WTC11 (cell line): ENCODE measurements around the gene ANTXR1. TPM values are rescaled to one million over a fixed set of nuclear protein-coding genes. Genes with fewer than 3 reads are reported as not detected.

Experiments used
- ATAC-seq: fragments of 200-7000 bp; cut with Tn5 transposase; 2 replicates; pipeline ENCODE4 v1.10.0; 2021; ENCODE audit warnings: mild to moderate bottlenecking, moderate library complexity
- CTCF ChIA-PET: fragments of 300-600 bp; sonication (Branson Sonifier 250); formaldehyde crosslinking; loops from one replicate; lab custom pipeline; 2021; ENCODE audit warnings: antibody characterized with exemption; lab: Charles Lee
- POLR2A ChIA-PET: fragments of 350-600 bp; sonication (Branson Sonifier 250); formaldehyde crosslinking; loops from one replicate; lab custom pipeline; 2021; ENCODE audit warnings: antibody characterized with exemption; lab: Charles Lee
- DNase-seq: peaks from one replicate; pipeline ENCODE4 v3.0.0; 2021; ENCODE audit warnings: low spot score
- H3K27ac Mint-ChIP-seq: 2 replicates; pipeline ENCODE4 v1.8.0; 2021; ENCODE audit warnings: mixed read lengths
- H3K27me3 Mint-ChIP-seq: 2 replicates; pipeline ENCODE4 v1.8.0; 2021; ENCODE audit warnings: low read depth, mild to moderate bottlenecking, moderate library complexity, mixed read lengths
- H3K36me3 Mint-ChIP-seq: 2 replicates; pipeline ENCODE4 v1.8.0; 2021; ENCODE audit warnings: mixed read lengths
- H3K4me1 Mint-ChIP-seq: 2 replicates; pipeline ENCODE4 v1.8.0; 2022; ENCODE audit warnings: mixed read lengths
- H3K4me3 Mint-ChIP-seq: 2 replicates; pipeline ENCODE4 v1.8.0; 2021; ENCODE audit warnings: mild to moderate bottlenecking, moderate library complexity, mixed read lengths
- H3K9me3 Mint-ChIP-seq: 2 replicates; pipeline ENCODE4 v1.8.0; 2021; ENCODE audit warnings: mixed read lengths
- AFF4 ChIP-seq: sonication (generic); formaldehyde crosslinking; IDR thresholded peaks from 2 replicates; pipeline ENCODE4 v1.8.1; 2023; ENCODE audit warnings: mild to moderate bottlenecking, missing genetic modification reagents, borderline replicate concordance
- ATF1 ChIP-seq: sonication (generic); formaldehyde crosslinking; IDR thresholded peaks from 2 replicates; pipeline ENCODE4 v1.8.1; 2023; ENCODE audit warnings: mild to moderate bottlenecking, moderate library complexity, missing genetic modification reagents
- ELF4 ChIP-seq: sonication (generic); formaldehyde crosslinking; IDR thresholded peaks from 2 replicates; pipeline ENCODE4 v1.8.1; 2022; ENCODE audit warnings: low read depth, mild to moderate bottlenecking, moderate library complexity, missing genetic modification reagents
- ESRRA ChIP-seq: sonication (generic); formaldehyde crosslinking; IDR thresholded peaks from 2 replicates; pipeline ENCODE4 v1.8.1; 2022; ENCODE audit warnings: mild to moderate bottlenecking, missing genetic modification reagents, borderline replicate concordance
- FOXP4 ChIP-seq: sonication (generic); formaldehyde crosslinking; IDR thresholded peaks from 2 replicates; pipeline ENCODE4 v1.8.0; 2022; ENCODE audit warnings: mild to moderate bottlenecking, missing genetic modification reagents
- PRRX2 ChIP-seq: fragments of 250-450 bp; sonication (Bioruptor Pico); IDR thresholded peaks from 2 replicates; pipeline ENCODE4 v1.8.0; 2021; ENCODE audit warnings: mild to moderate bottlenecking
- RELA ChIP-seq: sonication (generic); formaldehyde crosslinking; IDR thresholded peaks from 2 replicates; pipeline ENCODE4 v1.8.1; 2022; ENCODE audit warnings: missing genetic modification reagents, mild to moderate bottlenecking, borderline replicate concordance
- SOX15 ChIP-seq: fragments of 250-450 bp; sonication (Bioruptor Pico); IDR thresholded peaks from 2 replicates; pipeline ENCODE4 v1.9.0; 2021; ENCODE audit warnings: mild to moderate bottlenecking
- TEAD1 ChIP-seq: sonication (generic); formaldehyde crosslinking; IDR thresholded peaks from 2 replicates; pipeline ENCODE4 v1.8.0; 2022; ENCODE audit warnings: mild to moderate bottlenecking, missing genetic modification reagents
- TEAD4 ChIP-seq: sonication (generic); formaldehyde crosslinking; IDR thresholded peaks from 2 replicates; pipeline ENCODE4 v1.8.0; 2022; ENCODE audit warnings: mild to moderate bottlenecking, missing genetic modification reagents
- ZNF138 ChIP-seq: sonication (generic); formaldehyde crosslinking; conservative IDR thresholded peaks from 2 replicates; pipeline ENCODE4 v1.8.1; 2022; ENCODE audit warnings: mild to moderate bottlenecking, moderate library complexity, missing genetic modification reagents
- ZNF219 ChIP-seq: sonication (generic); formaldehyde crosslinking; IDR thresholded peaks from 2 replicates; pipeline ENCODE4 v1.8.0; 2023; ENCODE audit warnings: missing genetic modification reagents, mild to moderate bottlenecking, borderline replicate concordance
- total RNA-seq: library from RNA; stranded (reverse); gene quantifications from 3 replicates; pipeline ENCODE4 v1.2.3, GENCODE V29; 2021
- TF ChIP-seq, protein P1 (sequence below): sonication (generic); formaldehyde crosslinking; IDR thresholded peaks from 2 replicates; pipeline ENCODE4 v1.8.1; 2023; ENCODE audit warnings: mild to moderate bottlenecking, missing genetic modification reagents
- TF ChIP-seq, protein P2 (sequence below): fragments of 250-450 bp; sonication (Bioruptor Pico); conservative IDR thresholded peaks from 2 replicates; pipeline ENCODE4 v1.9.0; 2021; ENCODE audit warnings: mild to moderate bottlenecking
- TF ChIP-seq, protein P3 (sequence below): fragments of 250-450 bp; sonication (Bioruptor Pico); IDR thresholded peaks from 2 replicates; pipeline ENCODE4 v1.9.0; 2021; ENCODE audit warnings: mild to moderate bottlenecking

The ANTXR1 gene
- total RNA-seq, 1 experiment from 2014 or later: 30.0 TPM

DNA sequence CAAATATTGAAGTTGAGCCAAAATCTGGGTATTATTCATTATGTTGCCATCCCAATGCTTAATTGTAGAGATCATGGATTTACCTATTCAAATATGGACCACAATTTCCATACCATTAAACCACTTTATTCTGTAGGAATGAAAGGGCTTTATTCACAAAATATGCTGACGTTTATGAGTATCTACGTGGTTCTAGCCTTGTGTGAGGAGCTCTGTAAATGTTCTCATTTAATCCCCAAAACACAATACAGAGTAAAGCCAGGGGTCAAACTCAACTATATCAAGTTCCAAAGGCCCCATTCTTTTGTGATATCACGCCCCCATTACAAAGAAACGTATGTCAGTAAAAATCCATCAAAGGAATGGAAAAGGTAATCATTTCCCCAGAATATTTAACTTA lies 61.9 kb downstream of the ANTXR1 start (continued):
- TF ChIP-seq AFF4 (CRISPR knock-in tag) (no peak), TEAD1 (CRISPR knock-in tag) (no peak), PRRX2 (CRISPR knock-in tag) (no peak), RELA (CRISPR knock-in tag) (no peak), ELF4 (CRISPR knock-in tag) (no peak), ZNF219 (CRISPR knock-in tag) (no peak)
- TF ChIP-seq, protein P1, sequence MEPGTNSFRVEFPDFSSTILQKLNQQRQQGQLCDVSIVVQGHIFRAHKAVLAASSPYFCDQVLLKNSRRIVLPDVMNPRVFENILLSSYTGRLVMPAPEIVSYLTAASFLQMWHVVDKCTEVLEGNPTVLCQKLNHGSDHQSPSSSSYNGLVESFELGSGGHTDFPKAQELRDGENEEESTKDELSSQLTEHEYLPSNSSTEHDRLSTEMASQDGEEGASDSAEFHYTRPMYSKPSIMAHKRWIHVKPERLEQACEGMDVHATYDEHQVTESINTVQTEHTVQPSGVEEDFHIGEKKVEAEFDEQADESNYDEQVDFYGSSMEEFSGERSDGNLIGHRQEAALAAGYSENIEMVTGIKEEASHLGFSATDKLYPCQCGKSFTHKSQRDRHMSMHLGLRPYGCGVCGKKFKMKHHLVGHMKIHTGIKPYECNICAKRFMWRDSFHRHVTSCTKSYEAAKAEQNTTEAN (CRISPR knock-in tag): no peak
- TF ChIP-seq, protein P2, sequence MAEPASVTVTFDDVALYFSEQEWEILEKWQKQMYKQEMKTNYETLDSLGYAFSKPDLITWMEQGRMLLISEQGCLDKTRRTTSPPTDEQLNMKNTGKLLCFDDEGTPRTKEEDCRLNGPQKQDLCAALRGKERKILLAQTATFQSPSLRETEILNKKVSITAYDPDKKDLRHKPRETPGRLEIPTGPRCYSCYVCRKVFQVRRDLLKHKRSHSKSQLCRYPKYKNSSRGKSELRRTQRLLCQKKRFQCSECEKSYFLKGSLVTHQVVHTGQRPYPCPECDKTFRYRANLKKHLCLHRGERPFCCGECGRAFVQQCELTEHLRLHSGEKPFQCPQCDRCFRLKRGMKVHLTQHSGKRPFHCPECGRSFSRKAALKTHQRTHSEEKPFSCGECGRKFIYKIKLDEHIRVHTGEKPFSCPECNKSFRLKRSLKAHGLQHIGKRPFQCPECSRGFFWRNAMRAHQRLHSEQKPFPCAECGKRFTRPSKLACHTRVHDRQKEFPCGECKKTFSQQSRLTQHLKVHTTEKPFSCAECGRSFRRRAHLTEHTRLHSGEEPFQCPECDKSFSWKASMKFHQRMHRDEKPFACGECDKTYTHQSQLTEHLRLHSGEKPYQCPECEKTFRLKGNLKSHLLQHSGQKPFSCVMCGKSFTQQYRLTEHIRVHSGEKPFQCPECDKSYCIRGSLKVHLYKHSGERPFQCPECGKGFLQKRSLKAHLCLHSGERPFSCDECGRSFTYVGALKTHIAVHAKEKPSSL (CRISPR knock-in tag): no peak

DNA sequence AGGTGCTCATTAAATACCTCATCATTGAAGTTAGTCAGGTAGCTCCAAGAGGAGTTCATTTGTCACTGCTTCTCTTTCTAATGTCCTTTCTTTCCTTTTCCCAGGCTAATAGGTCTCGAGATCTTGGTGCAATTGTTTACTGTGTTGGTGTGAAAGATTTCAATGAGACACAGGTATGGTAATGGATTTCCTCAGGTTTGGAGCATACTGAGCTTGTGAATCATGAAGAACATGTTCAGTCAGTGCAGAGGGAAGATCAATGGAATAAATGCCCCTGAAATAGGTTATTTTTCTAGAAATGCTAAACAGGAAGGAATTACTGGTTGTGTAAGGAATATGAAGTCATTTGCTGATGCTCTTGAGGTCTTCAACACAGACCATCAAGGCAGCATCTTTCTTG lies 62.5 kb downstream of the ANTXR1 start:
- Mint-ChIP-seq H3K36me3 (peaks cover 12% of the 10 kb centered on the region), H3K4me1 (peaks cover 14% of the 10 kb centered on the region), H3K27me3 (no peaks in the 10 kb centered on the region), H3K27ac (no peak overlapping the region), H3K9me3 (no peaks in the 10 kb centered on the region), H3K4me3 (no peak overlapping the region)
- POLR2A ChIA-PET: no interaction called here
- DNase-seq (no peak), ATAC-seq (no peak)
- CTCF ChIA-PET: no interaction called here
- no peak for TF ChIP-seq ELF4 (CRISPR knock-in tag)
- no peak for TF ChIP-seq ATF1 (CRISPR knock-in tag)

DNA sequence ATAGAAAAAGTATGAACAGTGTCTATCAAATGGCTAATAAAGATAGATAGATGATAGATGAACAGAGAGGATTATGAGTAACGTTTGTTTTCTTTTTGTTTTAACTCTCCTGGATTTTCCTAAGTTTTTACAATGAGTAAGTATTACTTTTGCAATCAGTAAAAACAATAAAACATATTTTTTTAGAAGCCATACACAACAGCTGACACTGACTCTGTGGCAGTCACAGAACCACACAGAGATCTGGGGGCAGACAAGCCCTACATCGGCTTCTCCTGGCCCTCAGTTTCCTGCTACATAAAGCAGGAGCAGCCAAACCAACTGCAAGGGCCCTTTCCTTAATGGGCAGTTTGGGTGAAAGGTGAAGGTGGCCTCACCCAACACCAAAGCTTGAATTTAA lies 63.6 kb downstream of the ANTXR1 start:
- Mint-ChIP-seq H3K36me3 (peaks cover 19% of the 10 kb centered on the region), H3K27me3 (no peaks in the 10 kb centered on the region), H3K9me3 (no peaks in the 10 kb centered on the region), H3K27ac (no peak overlapping the region), H3K4me3 (no peak overlapping the region), H3K4me1 (peaks cover 14% of the 10 kb centered on the region)
- POLR2A ChIA-PET: no interaction called here
- CTCF ChIA-PET: no interaction called here
- ATAC-seq (no peak), DNase-seq (no peak)
- no peak for TF ChIP-seq TEAD4 (CRISPR knock-in tag)
- TF ChIP-seq, protein P3, sequence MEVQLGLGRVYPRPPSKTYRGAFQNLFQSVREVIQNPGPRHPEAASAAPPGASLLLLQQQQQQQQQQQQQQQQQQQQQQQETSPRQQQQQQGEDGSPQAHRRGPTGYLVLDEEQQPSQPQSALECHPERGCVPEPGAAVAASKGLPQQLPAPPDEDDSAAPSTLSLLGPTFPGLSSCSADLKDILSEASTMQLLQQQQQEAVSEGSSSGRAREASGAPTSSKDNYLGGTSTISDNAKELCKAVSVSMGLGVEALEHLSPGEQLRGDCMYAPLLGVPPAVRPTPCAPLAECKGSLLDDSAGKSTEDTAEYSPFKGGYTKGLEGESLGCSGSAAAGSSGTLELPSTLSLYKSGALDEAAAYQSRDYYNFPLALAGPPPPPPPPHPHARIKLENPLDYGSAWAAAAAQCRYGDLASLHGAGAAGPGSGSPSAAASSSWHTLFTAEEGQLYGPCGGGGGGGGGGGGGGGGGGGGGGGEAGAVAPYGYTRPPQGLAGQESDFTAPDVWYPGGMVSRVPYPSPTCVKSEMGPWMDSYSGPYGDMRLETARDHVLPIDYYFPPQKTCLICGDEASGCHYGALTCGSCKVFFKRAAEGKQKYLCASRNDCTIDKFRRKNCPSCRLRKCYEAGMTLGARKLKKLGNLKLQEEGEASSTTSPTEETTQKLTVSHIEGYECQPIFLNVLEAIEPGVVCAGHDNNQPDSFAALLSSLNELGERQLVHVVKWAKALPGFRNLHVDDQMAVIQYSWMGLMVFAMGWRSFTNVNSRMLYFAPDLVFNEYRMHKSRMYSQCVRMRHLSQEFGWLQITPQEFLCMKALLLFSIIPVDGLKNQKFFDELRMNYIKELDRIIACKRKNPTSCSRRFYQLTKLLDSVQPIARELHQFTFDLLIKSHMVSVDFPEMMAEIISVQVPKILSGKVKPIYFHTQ (CRISPR knock-in tag): no peak
- TF ChIP-seq FOXP4 (CRISPR knock-in tag): no peak
- TF ChIP-seq, protein P1 (CRISPR knock-in tag): no peak
- no peak for TF ChIP-seq ATF1 (CRISPR knock-in tag)
- no peak for TF ChIP-seq ZNF138 (CRISPR knock-in tag)
- no peak for TF ChIP-seq ESRRA (CRISPR knock-in tag)
- no peak for TF ChIP-seq SOX15
- TF ChIP-seq, all 79 proteins: peak for 0
